ENCODE measurements around the gene LRATD1. TPM values are rescaled to one million over a fixed set of nuclear protein-coding genes. Genes with fewer than 3 reads are reported as not detected.

The LRATD1 gene
- total and polyA plus RNA-seq, 9 of the 15 experiments (the other 6 are each of a cell fraction or from before 2014, with no cell fraction given), result 0.36 to 6.5 (median 2.8) TPM

DNA sequence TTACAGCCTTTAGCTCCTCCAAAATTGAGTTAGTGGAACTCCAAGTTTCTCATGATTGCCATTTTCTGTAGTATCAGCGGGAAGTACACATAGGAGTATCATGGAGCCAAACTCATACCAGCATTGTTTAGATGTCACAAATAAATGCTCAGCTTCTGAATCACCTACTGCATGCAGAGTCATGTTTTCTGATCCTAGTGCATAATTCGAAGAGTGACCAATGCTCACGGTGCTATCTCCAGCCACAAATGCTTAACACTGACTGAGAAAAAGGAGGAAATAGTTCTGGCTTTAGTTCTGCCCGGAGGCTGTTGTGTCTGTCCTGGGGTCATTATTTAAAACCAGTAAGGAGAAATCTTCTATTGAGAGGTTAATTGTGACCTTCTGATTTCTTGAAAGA, 45.4 kb upstream of the LRATD1 start:
- H3K4me2 ChIP-seq (ENCODE audit: insufficient read depth, low read length), result no peak overlapping the region
- TF ChIP-seq ZC3H4 (CRISPR knock-in tag; IDR thresholded peaks at IDR 0.05; ENCODE audit: borderline replicate concordance), result no peak
- TF ChIP-seq ARID2 (IDR thresholded peaks at IDR 0.05), result no peak
- TF ChIP-seq PYGO2 (tag; IDR thresholded peaks at IDR 0.05), result no peak
- TF ChIP-seq ZNF175 (CRISPR knock-in tag; IDR thresholded peaks at IDR 0.05; ENCODE audit: low read depth), result no peak
- no peak for TF ChIP-seq PHB (CRISPR knock-in tag; IDR thresholded peaks at IDR 0.05)
- no peak for TF ChIP-seq DEAF1 (CRISPR knock-in tag; IDR thresholded peaks at IDR 0.05)
- no peak for TF ChIP-seq ASH1L (IDR thresholded peaks at IDR 0.05; ENCODE audit: borderline replicate concordance, low read depth, partially characterized antibody)
- TF ChIP-seq POLR2B (IDR thresholded peaks at IDR 0.05; ENCODE audit: low read depth, partially characterized antibody), result no peak
- no peak for TF ChIP-seq MYBL2 (IDR thresholded peaks at IDR 0.05; ENCODE audit: low read depth)
- no peak for TF ChIP-seq MYBL2 (CRISPR knock-in tag; IDR thresholded peaks at IDR 0.05; ENCODE audit: borderline replicate concordance)
- TF ChIP-seq ELF1 (tag; IDR thresholded peaks at IDR 0.05), result no peak
- no peak for TF ChIP-seq POLR2H (tag; IDR thresholded peaks at IDR 0.05; ENCODE audit: low read depth)
- no peak for TF ChIP-seq ZNF354B (CRISPR knock-in tag; IDR thresholded peaks at IDR 0.05)
- TF ChIP-seq ARID1B (IDR thresholded peaks at IDR 0.05), result no peak
- no peak for TF ChIP-seq GABPB1 (CRISPR knock-in tag; IDR thresholded peaks at IDR 0.05)
- no peak for TF ChIP-seq CREB3L1 (IDR thresholded peaks at IDR 0.05; ENCODE audit: borderline replicate concordance, low read depth)
- TF ChIP-seq, protein P1, sequence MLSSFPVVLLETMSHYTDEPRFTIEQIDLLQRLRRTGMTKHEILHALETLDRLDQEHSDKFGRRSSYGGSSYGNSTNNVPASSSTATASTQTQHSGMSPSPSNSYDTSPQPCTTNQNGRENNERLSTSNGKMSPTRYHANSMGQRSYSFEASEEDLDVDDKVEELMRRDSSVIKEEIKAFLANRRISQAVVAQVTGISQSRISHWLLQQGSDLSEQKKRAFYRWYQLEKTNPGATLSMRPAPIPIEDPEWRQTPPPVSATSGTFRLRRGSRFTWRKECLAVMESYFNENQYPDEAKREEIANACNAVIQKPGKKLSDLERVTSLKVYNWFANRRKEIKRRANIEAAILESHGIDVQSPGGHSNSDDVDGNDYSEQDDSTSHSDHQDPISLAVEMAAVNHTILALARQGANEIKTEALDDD (IDR thresholded peaks at IDR 0.05), result no peak
- TF ChIP-seq POLR2AphosphoS2 (IDR thresholded peaks at IDR 0.05; ENCODE audit: low read length), result no peak
- TF ChIP-seq USF2 (CRISPR knock-in tag; IDR thresholded peaks at IDR 0.05), result no peak
- no TSS peak for BruUV-seq (replicated peaks)
- H3K27me3 ChIP-seq (ENCODE audit: control insufficient read depth in 2 of 2, insufficient read depth in 2 of 2, low read length in 2 of 2), result no peaks in the 10 kb centered on the region
- no peaks in the 10 kb centered on the region for H3K9me1 ChIP-seq (ENCODE audit: control insufficient read depth, insufficient read depth, low read length)
- DNase-seq (ENCODE audit: extremely low read depth in 1 of 4, low spot score in 3 of 4) (no peak), FAIRE-seq (no peak), ATAC-seq (no peak)
- no peak overlapping the region for H3K27ac ChIP-seq (ENCODE audit: extremely low read depth, low read depth, low read length)
- no peak overlapping the region for H2AFZ ChIP-seq (ENCODE audit: low read depth, low read length)
- WGBS (ENCODE audit: insufficient coverage, low coverage, missing lambda C conversion rate), result 0% methylated on average over 4 of the region's 4 CpGs
- no peaks in the 10 kb centered on the region for H3K36me3 ChIP-seq (ENCODE audit: control insufficient read depth, insufficient read depth, low read length)
- H3K79me2 ChIP-seq (ENCODE audit: control insufficient read depth, insufficient read depth, low read length), result no peaks in the 10 kb centered on the region
- no peaks in the 10 kb centered on the region; the same call in 1 of the 2 replicates for H3K9me3 ChIP-seq (replicated peaks; ENCODE audit: control insufficient read depth, insufficient read depth, low read depth, low read length)
- no peaks in the 10 kb centered on the region for H3K4me1 ChIP-seq (replicated peaks in 1 of 2; ENCODE audit: control insufficient read depth in 2 of 2, insufficient read depth in 2 of 2, low read length in 2 of 2)
- no peak overlapping the region for H3K4me3 ChIP-seq
- POLR2A ChIA-PET, result no interaction called here
- CTCF ChIA-PET (ENCODE audit: low intra/inter-chr PET ratio), result no interaction called here
- intact Hi-C loops (cut with micrococcal nuclease) (no loop called here), in situ Hi-C loops (cut with MboI) (no loop called here)
- H4K20me1 ChIP-seq (replicated peaks; ENCODE audit: control insufficient read depth, insufficient read depth, low read length), result no peaks in the 10 kb centered on the region
- no peak overlapping the region for H3K9ac ChIP-seq (ENCODE audit: insufficient read depth in 1 of 2, low read depth in 2 of 2, low read length in 2 of 2)

All from K562 (cell line).